Breast epithelium (tissue), 3 donors: ENCODE measurements around the gene PRKN.

Source experiments
- POLR2A ChIP-seq: fragments of 450-650 bp; IDR thresholded peaks from one replicate; pipeline ENCODE4 v1.6.1; 2016; ENCODE audit warnings: antibody characterized with exemption, mild to moderate bottlenecking, moderate library complexity
- POLR2AphosphoS5 ChIP-seq, 3 donors: sonication (generic); formaldehyde crosslinking; IDR thresholded peaks; one replicate each; pipeline ENCODE4 v1.6.1; 2017; ENCODE audit warnings: antibody characterized with exemption in 3 of 3
- TF ChIP-seq, protein P1 (sequence below), 3 donors: fragments of 450-650 bp; IDR thresholded peaks; one replicate each; pipeline ENCODE4 v1.5.1; 2016 to 2017; ENCODE audit warnings: antibody characterized with exemption in 3 of 3, mild to moderate bottlenecking in 3 of 3, moderate library complexity in 3 of 3

DNA sequence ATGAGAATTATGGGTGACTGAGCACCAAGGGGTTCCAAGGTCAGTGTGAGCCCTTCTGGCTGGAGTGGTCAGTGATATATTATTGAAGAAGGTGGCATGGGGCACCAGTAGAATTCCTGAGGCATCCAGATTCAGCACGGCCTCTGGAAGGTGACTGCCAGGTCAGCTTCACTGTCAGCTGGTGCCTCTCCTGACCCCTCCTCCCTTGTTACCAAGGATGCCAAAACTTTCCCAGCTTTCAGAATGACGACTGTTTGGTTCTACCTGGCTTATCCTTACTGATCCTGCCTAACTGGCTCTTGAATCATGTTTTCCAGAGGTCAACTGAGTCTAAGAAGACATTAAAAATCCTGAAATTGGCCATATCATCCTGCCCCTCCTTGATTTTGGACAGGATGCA is 1264.5 kb downstream of the PRKN start:
- TF ChIP-seq, protein P1, sequence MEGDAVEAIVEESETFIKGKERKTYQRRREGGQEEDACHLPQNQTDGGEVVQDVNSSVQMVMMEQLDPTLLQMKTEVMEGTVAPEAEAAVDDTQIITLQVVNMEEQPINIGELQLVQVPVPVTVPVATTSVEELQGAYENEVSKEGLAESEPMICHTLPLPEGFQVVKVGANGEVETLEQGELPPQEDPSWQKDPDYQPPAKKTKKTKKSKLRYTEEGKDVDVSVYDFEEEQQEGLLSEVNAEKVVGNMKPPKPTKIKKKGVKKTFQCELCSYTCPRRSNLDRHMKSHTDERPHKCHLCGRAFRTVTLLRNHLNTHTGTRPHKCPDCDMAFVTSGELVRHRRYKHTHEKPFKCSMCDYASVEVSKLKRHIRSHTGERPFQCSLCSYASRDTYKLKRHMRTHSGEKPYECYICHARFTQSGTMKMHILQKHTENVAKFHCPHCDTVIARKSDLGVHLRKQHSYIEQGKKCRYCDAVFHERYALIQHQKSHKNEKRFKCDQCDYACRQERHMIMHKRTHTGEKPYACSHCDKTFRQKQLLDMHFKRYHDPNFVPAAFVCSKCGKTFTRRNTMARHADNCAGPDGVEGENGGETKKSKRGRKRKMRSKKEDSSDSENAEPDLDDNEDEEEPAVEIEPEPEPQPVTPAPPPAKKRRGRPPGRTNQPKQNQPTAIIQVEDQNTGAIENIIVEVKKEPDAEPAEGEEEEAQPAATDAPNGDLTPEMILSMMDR (IDR thresholded peaks at IDR 0.05): no peak
- TF ChIP-seq POLR2AphosphoS5 (IDR thresholded peaks at IDR 0.05) (no peak), POLR2A (no peak)
